PFSK-1 (cell line): ENCODE data around the gene USP2.

Source experiments
- FOXP2 ChIP-seq: optimal IDR thresholded peaks from 2 replicates; pipeline ENCODE3; 2011; ENCODE audit warnings: borderline replicate concordance, control low read depth, inconsistent platforms; ENCODE audit not compliant: insufficient read depth; ENCODE audit errors: extremely low read length, extremely low read depth
- POLR2AphosphoS5 ChIP-seq: IDR thresholded peaks from 2 replicates; pipeline ENCODE4 v1.6.1; 2012; ENCODE audit warnings: low read depth, mild to moderate bottlenecking, control low read depth, low read length, moderate library complexity
- REST ChIP-seq, 2 experiments: IDR thresholded peaks; 2 replicates each; pipeline versions ENCODE4 v1.6.1 to v1.8.0; 2011 to 2012; ENCODE audit warnings: low read depth in 2 of 2, low read length in 2 of 2, control low read depth in 1 of 2, inconsistent platforms in 1 of 2, mild to moderate bottlenecking in 1 of 2, moderate library complexity in 1 of 2; ENCODE audit not compliant: insufficient read depth in 1 of 2
- SIN3A ChIP-seq: IDR thresholded peaks from 2 replicates; pipeline ENCODE4 v1.6.1; 2012; ENCODE audit warnings: mild to moderate bottlenecking, low read length, moderate library complexity, borderline replicate concordance; ENCODE audit not compliant: insufficient read depth
- TAF1 ChIP-seq: IDR thresholded peaks from 2 replicates; pipeline ENCODE4 v1.6.1; 2012; ENCODE audit warnings: low read length, control low read depth, borderline replicate concordance; ENCODE audit not compliant: insufficient read depth

Gene USP2

DNA sequence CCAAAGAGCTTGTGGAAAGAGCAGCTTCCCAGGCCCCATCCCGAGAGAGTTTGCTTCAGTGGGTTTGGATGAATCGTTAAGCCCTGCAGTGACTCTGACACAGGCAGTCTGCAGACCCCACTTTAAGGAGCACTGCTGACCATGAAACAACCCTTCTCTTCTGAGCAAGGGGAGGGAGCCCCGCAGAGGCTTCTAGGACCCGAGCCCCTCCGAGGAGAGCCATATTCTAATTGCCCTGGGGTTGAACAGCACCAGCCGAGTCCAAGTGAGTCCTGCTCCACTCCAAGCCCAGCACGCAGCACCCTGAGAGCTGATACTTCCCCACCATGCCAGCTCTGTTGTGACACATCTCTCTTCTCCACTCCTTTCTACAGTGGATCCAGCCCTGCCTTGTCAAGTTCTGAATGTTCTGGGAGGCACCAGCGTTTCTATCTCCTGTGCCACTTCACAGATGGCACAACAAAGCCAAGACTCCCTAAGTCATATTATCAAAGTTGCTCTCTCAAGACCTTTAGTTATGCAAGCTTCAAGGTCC is 10.4 kb downstream of the USP2 start:
- TF ChIP-seq POLR2AphosphoS5 (no peak), REST (IDR thresholded peaks at IDR 0.05; ENCODE audit: insufficient read depth in 1 of 2, low read depth in 2 of 2, low read length in 2 of 2) (no peak), TAF1 (no peak), FOXP2 (no peak), SIN3A (no peak)

DNA sequence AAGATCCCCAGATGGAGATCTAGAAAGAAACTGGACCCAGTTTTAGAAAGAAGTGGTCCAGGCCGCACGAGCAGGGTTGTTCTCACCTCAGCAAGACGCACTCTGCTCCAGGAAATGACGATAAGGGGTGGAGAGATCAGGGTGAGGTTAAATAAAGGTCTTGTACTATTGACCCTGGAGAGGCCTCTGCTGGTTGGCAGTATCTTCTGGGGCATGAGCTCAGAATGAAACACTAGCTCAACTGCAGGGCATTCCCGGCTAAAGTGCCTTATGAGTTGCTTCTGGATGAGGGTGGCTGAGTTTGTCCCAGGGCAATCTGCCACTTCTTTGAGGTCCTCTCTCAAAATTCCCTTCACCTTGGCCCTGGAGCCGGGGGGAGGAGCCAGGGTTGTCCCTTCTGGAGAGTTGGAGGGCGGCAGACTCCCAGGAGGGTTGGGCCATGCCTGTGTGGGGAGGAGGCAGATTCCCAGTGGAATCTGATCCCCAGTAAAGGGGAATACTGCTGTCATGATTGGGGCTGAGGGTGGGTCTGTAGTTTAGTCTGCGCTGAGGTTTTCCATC is 10.9 kb downstream of the USP2 start:
- TF ChIP-seq TAF1 (no peak), REST (IDR thresholded peaks at IDR 0.05; ENCODE audit: insufficient read depth in 1 of 2, low read depth in 2 of 2, low read length in 2 of 2) (no peak), SIN3A (no peak), FOXP2 (no peak), POLR2AphosphoS5 (no peak)

DNA sequence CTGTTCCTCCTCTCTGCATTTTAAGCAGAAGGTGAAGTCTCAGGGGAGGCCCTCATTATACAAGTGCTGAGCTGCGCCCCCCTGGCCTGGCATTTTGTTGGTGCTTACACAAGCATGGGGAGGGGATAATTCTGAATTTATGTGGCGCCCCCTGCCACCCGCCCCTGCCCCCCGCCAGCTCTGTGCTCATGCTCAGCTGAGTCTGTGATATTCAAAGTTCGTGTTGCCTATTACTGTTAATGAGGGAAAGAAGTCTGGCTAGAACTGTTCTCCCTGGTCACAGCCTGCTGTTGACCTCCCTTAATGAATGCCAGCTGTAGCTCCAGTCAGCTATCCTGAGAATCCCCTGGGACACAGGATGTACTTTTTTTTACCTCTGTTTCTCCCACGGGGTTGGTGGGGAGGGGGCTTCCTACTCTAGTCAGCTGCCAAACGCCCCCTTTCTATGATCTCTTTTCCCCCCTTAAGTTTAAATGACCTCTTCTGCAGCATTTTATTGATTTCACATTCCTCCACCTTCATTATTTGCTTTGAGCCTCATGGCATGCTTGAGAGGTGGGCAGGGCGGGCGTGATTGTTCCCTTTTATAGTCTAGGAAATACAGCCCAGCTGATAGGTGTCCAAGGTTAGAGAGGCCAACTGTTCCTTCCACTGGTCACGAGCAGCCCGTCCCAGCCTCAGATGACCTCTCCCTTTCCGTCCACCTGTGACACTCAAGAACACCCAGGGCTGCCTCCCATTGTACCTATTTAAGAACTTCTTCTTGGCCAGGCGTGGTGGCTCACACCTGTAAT is 12.2 kb downstream of the USP2 start:
- TF ChIP-seq TAF1, result no peak
- TF ChIP-seq FOXP2, result no peak
- no peak for TF ChIP-seq REST (IDR thresholded peaks at IDR 0.05; ENCODE audit: insufficient read depth in 1 of 2, low read depth in 2 of 2, low read length in 2 of 2)
- TF ChIP-seq POLR2AphosphoS5, result no peak
- no peak for TF ChIP-seq SIN3A

DNA sequence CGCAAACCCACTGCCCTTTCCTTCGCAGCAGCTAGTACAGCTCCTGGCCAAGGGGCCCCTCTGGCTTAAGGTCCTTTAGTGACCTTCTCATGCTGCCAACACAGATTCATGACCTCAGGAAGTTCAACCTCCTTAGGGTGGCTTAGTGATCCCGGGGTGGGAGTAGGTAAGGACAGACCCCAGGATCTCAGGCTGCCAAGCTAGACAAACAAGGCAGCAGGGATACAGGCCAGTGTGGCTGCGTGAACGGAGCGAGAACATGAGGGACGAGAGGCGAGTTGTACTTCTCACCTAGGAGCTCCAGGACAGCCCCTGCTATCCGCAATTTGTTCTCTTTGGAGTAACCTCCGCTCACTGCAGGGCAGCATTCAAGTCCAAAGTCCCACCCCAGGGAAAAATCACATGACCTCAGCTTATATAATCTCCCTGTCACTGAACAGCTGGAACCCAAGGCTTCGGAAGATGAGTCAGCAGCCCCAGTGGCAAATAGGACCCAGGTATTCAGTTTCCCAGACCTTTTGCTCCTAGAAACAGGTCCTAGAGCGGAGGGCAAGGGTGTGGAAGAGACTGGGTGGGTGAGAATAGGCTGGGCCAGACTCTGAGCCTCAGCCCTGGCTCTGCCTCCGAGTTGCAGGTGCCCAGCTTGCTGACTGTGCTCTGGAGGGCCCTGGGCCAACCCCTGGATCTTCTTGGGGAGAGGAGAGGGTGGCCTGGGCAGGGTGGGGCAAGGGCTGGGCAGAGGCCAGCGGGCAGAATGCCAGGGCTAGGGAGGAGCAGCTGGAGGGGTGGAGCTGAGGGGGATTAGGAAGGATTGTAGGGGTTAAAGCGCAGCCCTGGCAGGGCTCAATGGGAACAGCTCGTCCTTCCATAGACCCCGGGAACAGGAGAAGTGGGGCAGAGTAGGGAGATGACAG is 13.1 kb downstream of the USP2 start:
- TF ChIP-seq REST (IDR thresholded peaks at IDR 0.05; ENCODE audit: insufficient read depth in 1 of 2, low read depth in 2 of 2, low read length in 2 of 2), result no peak
- TF ChIP-seq POLR2AphosphoS5, result no peak
- no peak for TF ChIP-seq FOXP2
- no peak for TF ChIP-seq SIN3A
- TF ChIP-seq TAF1, result no peak
